Measurements from ENCODE around the gene KCNT2. TPM values are rescaled to one million over a fixed set of nuclear protein-coding genes. Genes with fewer than 3 reads are reported as not detected.

Gene KCNT2
- total and polyA plus RNA-seq, 10 donors = 0.04 to 1.2 (median 0.99) TPM

GRCh38 chr1:196415978-196416377, 192.3 kb downstream of the KCNT2 start:
- Histone ChIP-seq H3K36me3 (no peaks in the 10 kb centered on the region), H3K27ac (no peak overlapping the region), H3K9me3 (peaks cover 0 to 3% (median 0%) of the 10 kb centered on the region in 8 donors), H3K27me3 (replicated peaks in 1 of 7) (no peaks in the 10 kb centered on the region), H3K4me1 (no peaks in the 10 kb centered on the region), H3K4me3 (no peak overlapping the region)
- TF ChIP-seq CTCF (IDR thresholded peaks at IDR 0.05 in 8 of 11, conservative IDR thresholded peaks at IDR 0.05 in 3 of 11) = no peak
- no peak for TF ChIP-seq POLR2A (IDR thresholded peaks at IDR 0.05)
- TF ChIP-seq POLR2AphosphoS5 (IDR thresholded peaks at IDR 0.05) = no peak
- no peak for DNase-seq
- WGBS, 5 donors = 94 to 100% (median 94%) methylated on average over 1 of the region's 1 CpG
- intact Hi-C loops (cut with DNase I; ENCODE audit: low total_unique reads) = no loop called here

GRCh38 chr1:196412326-196412725, 195.9 kb downstream of the KCNT2 start:
- no peaks in the 10 kb centered on the region for H3K36me3 ChIP-seq
- no peak overlapping the region for H3K27ac ChIP-seq
- H3K9me3 ChIP-seq = no peaks in the 10 kb centered on the region
- DNase-seq = no peak
- intact Hi-C loops (cut with DNase I; ENCODE audit: low total_unique reads) = no loop called here
- H3K27me3 ChIP-seq (replicated peaks in 1 of 7) = no peaks in the 10 kb centered on the region
- no peak overlapping the region for H3K4me3 ChIP-seq
- no peaks in the 10 kb centered on the region for H3K4me1 ChIP-seq
- TF ChIP-seq CTCF (IDR thresholded peaks at IDR 0.05 in 8 of 11, conservative IDR thresholded peaks at IDR 0.05 in 3 of 11) = no peak
- no peak for TF ChIP-seq POLR2AphosphoS5 (IDR thresholded peaks at IDR 0.05)
- no peak for TF ChIP-seq POLR2A (IDR thresholded peaks at IDR 0.05)
- 70 to 87% (median 82%) methylated on average over 2 of the region's 2 CpGs for WGBS, 5 donors

- intact Hi-C loops (cut with DNase I; ENCODE audit: low total_unique reads) = no loop called here
- H3K4me3 ChIP-seq = no peak overlapping the region
- H3K27ac ChIP-seq = no peak overlapping the region
- TF ChIP-seq POLR2AphosphoS5 (IDR thresholded peaks at IDR 0.05) = no peak
- H3K27me3 ChIP-seq (replicated peaks in 1 of 7) = no peaks in the 10 kb centered on the region
- H3K36me3 ChIP-seq = no peaks in the 10 kb centered on the region
- H3K9me3 ChIP-seq = no peaks in the 10 kb centered on the region
- no peaks in the 10 kb centered on the region for H3K4me1 ChIP-seq
- DNase-seq = no peak
Measured at GRCh38 chr1:196410768-196411167, 197.5 kb downstream of the KCNT2 start.

- Histone ChIP-seq H3K27ac (no peak overlapping the region), H3K36me3 (no peaks in the 10 kb centered on the region), H3K4me3 (no peak overlapping the region), H3K9me3 (no peaks in the 10 kb centered on the region), H3K27me3 (replicated peaks in 1 of 7) (no peaks in the 10 kb centered on the region), H3K4me1 (no peaks in the 10 kb centered on the region)
- WGBS, 5 donors = 78 to 90% (median 88%) methylated on average over 2 of the region's 2 CpGs
- intact Hi-C loops (cut with DNase I; ENCODE audit: low total_unique reads) = no loop called here
- DNase-seq = no peak
- TF ChIP-seq POLR2A (IDR thresholded peaks at IDR 0.05) = no peak
- TF ChIP-seq CTCF (IDR thresholded peaks at IDR 0.05 in 8 of 11, conservative IDR thresholded peaks at IDR 0.05 in 3 of 11) = no peak
- no peak for TF ChIP-seq POLR2AphosphoS5 (IDR thresholded peaks at IDR 0.05)
Measured at GRCh38 chr1:196409586-196409985, 198.7 kb downstream of the KCNT2 start.

All from spleen (tissue), 11 donors.